ENCODE data around the gene ZNF362.

Gene ZNF362, protein sequence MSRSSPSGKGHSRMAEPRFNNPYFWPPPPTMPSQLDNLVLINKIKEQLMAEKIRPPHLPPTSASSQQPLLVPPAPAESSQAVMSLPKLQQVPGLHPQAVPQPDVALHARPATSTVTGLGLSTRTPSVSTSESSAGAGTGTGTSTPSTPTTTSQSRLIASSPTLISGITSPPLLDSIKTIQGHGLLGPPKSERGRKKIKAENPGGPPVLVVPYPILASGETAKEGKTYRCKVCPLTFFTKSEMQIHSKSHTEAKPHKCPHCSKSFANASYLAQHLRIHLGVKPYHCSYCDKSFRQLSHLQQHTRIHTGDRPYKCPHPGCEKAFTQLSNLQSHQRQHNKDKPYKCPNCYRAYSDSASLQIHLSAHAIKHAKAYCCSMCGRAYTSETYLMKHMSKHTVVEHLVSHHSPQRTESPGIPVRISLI

DNA sequence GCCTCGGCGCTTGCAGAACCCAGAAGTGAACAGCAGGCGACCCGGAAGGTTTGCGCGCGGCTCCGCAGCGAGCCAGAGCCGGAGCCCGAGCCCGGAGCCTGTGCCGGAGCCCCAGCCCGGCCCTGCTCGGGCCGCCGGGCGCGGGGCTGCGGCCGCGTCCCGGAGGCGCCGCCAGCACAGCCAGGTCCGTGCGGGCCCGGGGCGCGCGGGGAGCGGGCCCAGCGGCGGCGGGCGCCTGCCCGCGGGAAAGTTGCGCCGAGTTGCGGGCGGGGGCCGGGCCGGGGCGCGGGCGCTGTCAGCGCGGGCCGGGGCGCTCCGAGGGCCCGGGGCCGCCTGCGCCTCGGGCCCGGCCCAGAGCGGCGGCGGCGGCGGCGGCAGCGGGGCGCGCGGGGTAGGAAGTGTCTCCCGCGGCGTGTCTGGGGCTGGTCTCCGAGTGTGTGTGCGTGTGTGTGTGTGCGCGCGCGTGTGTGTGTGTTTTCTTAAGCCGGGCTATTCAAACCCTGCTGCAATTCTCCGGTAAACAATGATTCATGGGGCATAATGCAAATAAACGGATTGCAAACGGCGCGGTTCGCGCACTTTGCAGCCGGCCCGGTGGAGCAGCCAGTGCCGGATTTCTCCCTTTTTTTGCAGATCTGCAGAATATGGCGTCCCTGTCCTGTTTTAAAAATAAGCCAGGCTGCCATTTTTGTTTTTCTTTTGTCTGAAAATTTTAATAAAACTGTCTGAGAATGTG lies at the start of gene ZNF362:
Gene ZNF362, plus strand, starts transcription at position 22 of the 736 bp plus-strand sequence. CDS start 14,083 bp downstream, outside the sequence.
- peak; percentile 55 to 79 for DNase-seq (ENCODE audit: low read depth in 1 of 2, low spot score in 1 of 2)
- in situ Hi-C loops (cut with HindIII; ENCODE audit: low pct_unique_long_range_greater_than_20kb, low sequenced_read_pairs), result no loop called here
- TF ChIP-seq JUND (IDR thresholded peaks at IDR 0.05; ENCODE audit: low read depth), result 0 out of 2 replicates have a peak, but pooled peaks have one; percentile 13

DNA sequence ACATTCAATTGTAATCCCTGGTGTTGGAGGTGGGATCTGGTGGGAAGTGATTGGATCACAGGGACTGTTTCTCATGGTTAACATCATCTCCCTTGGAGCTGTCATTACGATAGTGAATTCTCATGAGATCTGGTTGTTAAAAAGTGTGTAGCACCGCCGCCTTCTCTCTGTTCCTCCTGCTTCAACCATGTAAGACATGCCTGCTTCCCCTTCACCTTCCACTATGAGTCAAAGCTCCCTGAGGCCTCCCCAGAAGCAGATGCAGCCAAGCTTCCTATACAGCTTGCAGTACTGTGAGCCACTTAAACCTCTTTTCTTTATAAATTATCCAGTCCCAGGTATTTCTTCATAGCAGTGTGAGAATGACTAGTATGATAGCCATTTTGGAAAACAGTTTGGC lies 44.3 kb upstream of the ZNF362 start:
- in situ Hi-C loops (cut with HindIII; ENCODE audit: low pct_unique_long_range_greater_than_20kb, low sequenced_read_pairs), result no loop called here
- no peak for DNase-seq (ENCODE audit: low read depth in 1 of 2, low spot score in 1 of 2)
- no peak for TF ChIP-seq JUND (IDR thresholded peaks at IDR 0.05; ENCODE audit: low read depth)

DNA sequence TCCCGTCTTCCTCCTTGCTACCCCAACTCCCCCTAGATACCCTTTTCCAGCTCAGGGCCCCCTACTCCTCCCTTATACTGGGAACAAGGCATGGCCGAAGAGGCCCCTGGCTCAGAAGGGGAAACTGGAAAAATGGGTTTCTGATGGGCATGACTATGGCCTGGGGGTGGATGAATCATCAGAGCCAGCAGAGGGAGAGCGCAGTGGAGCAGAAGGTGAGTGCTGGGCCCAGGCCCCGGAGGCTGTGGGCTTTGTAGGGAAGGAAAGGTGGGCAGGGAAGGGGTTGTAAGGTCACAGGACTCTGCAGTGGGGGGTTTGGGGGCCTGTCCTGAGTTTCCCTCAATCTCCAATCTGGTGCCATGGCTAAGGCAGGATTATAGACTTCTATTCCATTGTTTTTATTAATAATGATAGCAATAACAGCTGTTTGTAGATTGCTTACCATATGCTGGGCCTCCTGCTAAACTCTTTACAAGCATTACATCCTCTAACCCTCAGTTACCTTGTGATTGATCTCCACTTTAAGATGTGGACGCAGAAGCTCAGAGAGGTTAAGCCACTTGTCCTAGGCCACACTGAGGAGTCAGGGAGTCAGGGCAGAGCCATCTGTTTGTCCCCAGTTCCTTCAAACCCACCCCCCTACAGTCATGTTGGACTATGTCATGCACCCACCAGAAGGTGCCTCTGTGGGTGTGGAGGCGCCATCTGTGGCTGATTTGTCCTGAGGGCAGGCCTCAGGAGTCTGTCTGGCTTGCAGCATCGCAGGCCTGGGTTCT lies 36.2 kb upstream of the ZNF362 start:
- TF ChIP-seq JUND (IDR thresholded peaks at IDR 0.05; ENCODE audit: low read depth), result peak; percentile 67; the same call in 1 of the 2 replicates
- peak in 1 of 2 experiments; percentile 71 for DNase-seq (ENCODE audit: low read depth in 1 of 2, low spot score in 1 of 2)
- in situ Hi-C loops (cut with HindIII; ENCODE audit: low pct_unique_long_range_greater_than_20kb, low sequenced_read_pairs), result no loop called here

DNA sequence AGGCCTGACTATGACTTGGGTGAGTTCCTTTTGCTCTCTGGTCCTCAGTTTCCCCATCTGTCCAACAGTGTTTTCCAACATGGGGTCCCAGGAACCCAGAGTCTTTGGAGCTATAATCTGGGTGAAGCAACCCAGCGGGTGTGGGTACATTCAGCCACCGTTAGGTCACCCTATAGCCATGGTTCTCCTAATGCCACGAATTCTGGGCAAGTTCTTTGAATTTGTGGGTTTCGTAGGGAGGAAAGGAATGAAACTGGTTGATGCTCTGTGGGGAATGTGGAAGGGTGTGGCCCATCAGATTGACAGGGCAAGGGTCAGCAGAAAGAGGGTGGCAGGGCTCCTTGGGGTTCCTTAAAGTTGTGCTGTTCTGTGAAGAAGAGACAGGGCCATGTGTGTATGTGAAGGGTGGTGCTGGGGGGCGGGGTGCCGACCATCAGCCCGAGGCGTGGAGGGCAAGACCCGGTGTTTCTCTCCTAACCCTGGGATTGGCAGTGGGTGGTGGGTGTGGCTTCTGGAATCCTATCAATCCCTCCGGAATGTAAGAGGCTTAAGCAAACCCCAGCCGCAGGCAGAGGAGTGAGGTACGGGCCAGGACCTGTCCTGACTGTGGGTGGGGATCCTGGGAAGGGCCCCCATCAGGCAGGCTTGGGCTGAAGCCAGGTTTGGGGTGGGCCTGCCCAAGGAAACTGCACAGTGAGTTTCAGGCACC lies 35.5 kb upstream of the ZNF362 start:
- TF ChIP-seq JUND (IDR thresholded peaks at IDR 0.05; ENCODE audit: low read depth), result no peak
- in situ Hi-C loops (cut with HindIII; ENCODE audit: low pct_unique_long_range_greater_than_20kb, low sequenced_read_pairs), result no loop called here
- DNase-seq (ENCODE audit: low read depth in 1 of 2, low spot score in 1 of 2), result no peak

DNA sequence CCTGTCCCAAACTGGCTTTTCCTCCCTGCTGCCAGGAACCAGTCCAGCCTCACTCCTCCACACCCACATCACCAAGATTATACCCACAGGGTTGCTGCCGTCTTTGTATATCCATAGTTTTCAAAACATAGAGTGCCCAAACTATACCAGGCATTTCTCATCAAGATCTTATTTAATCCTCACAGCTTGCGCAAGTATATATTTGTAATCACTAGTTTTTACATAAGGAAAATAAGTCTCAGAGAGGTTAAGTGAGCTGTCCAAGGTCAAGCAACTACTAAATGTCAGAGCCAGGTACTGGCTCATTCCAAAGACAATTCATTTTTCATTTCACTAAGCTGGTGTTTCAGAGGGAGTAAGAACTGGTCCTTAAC lies 34.9 kb upstream of the ZNF362 start:
- DNase-seq (ENCODE audit: low read depth in 1 of 2, low spot score in 1 of 2), result no peak
- in situ Hi-C loops (cut with HindIII; ENCODE audit: low pct_unique_long_range_greater_than_20kb, low sequenced_read_pairs), result no loop called here
- TF ChIP-seq JUND (IDR thresholded peaks at IDR 0.05; ENCODE audit: low read depth), result no peak

GRCh38 chr1:33222381-33222780 lies 33.9 kb upstream of the ZNF362 start:
- in situ Hi-C loops (cut with HindIII; ENCODE audit: low pct_unique_long_range_greater_than_20kb, low sequenced_read_pairs), result no loop called here
- no peak for TF ChIP-seq JUND (IDR thresholded peaks at IDR 0.05; ENCODE audit: low read depth)
- no peak for DNase-seq (ENCODE audit: low read depth in 1 of 2, low spot score in 1 of 2)

DNA sequence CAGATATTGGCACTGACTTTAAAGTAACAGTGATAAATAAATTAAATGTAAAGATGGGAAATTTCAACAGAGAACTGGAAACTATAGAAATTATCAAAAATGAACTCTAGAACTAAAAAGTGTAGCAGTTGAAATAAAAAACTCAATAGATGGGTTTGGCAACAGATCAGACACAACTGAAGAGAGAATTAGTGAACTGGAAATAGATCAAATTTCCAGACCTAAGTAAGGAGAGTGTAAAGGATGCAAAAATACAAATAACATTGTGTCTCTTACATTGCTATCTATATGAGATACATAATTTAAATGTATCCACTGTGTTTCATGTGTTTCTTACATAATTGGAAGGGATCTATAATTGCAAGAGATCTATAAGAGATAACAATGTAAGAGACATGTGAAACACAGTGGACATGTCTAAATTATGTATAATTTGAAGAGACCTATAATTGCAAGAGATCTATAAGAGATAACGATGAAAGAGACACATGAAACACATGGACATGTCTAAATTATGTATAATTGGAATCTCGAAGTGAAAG lies 32.1 kb upstream of the ZNF362 start:
- TF ChIP-seq JUND (IDR thresholded peaks at IDR 0.05; ENCODE audit: low read depth), result no peak
- in situ Hi-C loops (cut with HindIII; ENCODE audit: low pct_unique_long_range_greater_than_20kb, low sequenced_read_pairs), result no loop called here
- DNase-seq (ENCODE audit: low read depth in 1 of 2, low spot score in 1 of 2), result no peak

GRCh38 chr1:33225586-33225985 lies 30.7 kb upstream of the ZNF362 start:
- no peak for DNase-seq (ENCODE audit: low read depth in 1 of 2, low spot score in 1 of 2)
- no peak for TF ChIP-seq JUND (IDR thresholded peaks at IDR 0.05; ENCODE audit: low read depth)
- in situ Hi-C loops (cut with HindIII; ENCODE audit: low pct_unique_long_range_greater_than_20kb, low sequenced_read_pairs), result no loop called here

DNA sequence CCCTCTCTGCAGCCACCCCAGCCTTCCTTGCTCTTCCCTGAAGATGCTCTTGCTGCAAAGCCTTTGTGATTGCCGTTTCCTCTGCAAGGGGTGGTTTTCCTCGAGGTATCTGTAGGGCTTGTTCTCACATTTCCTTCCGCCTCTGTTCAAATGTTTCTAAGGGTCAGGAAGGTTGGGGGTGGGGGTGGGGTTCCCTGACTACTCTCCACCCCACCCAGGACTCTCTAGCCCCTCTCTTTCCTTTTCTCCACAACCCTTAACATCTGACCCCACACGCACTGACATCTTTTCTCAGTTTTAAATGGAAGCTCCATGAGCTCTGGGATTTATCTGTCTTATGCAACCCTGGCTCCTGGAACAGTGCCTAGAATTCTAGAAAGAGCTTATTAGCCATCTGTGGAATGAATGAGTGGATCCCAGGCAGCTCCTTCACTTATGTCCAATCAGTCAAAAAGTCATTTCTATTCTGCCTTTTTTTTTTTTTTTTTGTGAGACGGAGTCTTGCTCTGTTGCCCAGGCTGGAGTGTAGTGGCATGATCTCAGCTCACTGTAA lies 27.3 kb upstream of the ZNF362 start:
- no peak for DNase-seq (ENCODE audit: low read depth in 1 of 2, low spot score in 1 of 2)
- in situ Hi-C loops (cut with HindIII; ENCODE audit: low pct_unique_long_range_greater_than_20kb, low sequenced_read_pairs), result no loop called here

DNA sequence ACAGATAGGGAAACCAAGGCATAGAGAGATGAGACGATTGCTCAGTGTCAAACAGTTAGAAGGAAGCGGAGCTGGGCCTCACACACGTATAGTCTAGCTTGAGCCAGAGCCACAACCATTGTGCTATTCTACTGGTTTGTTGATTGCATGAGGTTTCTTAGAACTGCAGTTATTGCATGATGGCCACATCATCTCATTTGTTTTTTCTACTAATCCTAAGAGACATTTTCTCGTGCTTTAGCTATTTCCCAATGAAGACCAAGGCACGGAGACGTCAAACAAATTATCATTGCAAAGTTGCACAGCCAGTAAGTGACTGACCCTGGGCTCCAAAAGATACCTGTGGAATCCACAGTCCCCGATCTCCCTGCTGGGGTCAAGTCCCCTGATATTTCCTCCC lies 25.1 kb upstream of the ZNF362 start:
- in situ Hi-C loops (cut with HindIII; ENCODE audit: low pct_unique_long_range_greater_than_20kb, low sequenced_read_pairs), result no loop called here
- no peak for DNase-seq (ENCODE audit: low read depth in 1 of 2, low spot score in 1 of 2)
- no peak for TF ChIP-seq JUND (IDR thresholded peaks at IDR 0.05; ENCODE audit: low read depth)

More for the DNA sequence above, 27.3 kb upstream of the ZNF362 start:
- TF ChIP-seq JUND (IDR thresholded peaks at IDR 0.05; ENCODE audit: low read depth), result no peak

GRCh38 chr1:33232716-33233115 lies 23.6 kb upstream of the ZNF362 start:
- in situ Hi-C loops (cut with HindIII; ENCODE audit: low pct_unique_long_range_greater_than_20kb, low sequenced_read_pairs), result no loop called here
- TF ChIP-seq JUND (IDR thresholded peaks at IDR 0.05; ENCODE audit: low read depth), result no peak
- no peak for DNase-seq (ENCODE audit: low read depth in 1 of 2, low spot score in 1 of 2)

Data from T47D (cell line).